HG03575 (cell line): Measurements from ENCODE around the gene ZNF273.
"Not testable (repeated sequence)": the region's sequence is repeated elsewhere in the genome, so short reads cannot be mapped to it uniquely, and the experiment has no call there.

ENCODE experiments used
- ATAC-seq: cut with Tn5 transposase; IDR thresholded peaks from one replicate; pipeline ENCODE4 v1.9.1; 2021; ENCODE audit not compliant: unreplicated experiment, insufficient number of reproducible peaks, low FRiP score; ENCODE audit errors: extremely low read depth

Gene ZNF273

DNA sequence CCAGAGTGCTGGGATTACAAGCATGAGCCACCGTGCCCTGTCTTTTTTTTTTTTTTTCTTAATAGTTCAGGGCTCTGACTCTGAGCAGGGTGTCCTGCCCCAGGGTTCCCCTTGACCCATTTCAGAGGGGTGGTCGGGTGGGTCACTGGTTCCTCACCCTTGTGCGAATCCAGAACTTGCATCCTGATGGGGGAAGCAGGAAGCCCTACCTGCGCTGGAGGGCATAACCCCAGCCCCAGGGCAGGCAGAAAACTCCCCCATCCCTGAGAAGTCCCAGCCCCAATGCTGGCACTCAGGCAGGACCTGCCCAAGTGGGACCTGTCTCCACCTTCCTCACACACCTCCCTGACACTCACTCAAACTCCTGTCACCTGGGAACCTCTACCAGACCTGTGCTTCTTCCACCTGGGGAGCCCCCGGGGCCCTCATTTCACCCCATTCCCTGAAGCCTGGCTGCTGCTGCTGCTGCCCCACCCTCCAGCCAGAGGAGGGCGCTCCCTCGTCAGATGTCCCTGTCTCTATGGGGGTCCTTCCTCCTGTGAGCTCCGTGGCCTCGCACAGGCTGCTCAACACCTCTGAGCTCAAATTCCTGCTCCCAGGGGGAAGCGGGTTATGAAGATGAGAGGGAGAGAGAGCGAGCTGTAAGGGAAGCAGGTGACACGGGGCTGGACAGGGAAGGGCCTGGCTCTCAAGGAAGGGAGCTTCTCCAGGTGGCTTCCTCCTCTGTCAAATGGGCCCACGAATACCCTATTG is 15.1 kb upstream of the ZNF273 start:
- no peak for ATAC-seq

GRCh38 chr7:64888561-64888900 is 14.5 kb upstream of the ZNF273 start:
- ATAC-seq = no peak

DNA sequence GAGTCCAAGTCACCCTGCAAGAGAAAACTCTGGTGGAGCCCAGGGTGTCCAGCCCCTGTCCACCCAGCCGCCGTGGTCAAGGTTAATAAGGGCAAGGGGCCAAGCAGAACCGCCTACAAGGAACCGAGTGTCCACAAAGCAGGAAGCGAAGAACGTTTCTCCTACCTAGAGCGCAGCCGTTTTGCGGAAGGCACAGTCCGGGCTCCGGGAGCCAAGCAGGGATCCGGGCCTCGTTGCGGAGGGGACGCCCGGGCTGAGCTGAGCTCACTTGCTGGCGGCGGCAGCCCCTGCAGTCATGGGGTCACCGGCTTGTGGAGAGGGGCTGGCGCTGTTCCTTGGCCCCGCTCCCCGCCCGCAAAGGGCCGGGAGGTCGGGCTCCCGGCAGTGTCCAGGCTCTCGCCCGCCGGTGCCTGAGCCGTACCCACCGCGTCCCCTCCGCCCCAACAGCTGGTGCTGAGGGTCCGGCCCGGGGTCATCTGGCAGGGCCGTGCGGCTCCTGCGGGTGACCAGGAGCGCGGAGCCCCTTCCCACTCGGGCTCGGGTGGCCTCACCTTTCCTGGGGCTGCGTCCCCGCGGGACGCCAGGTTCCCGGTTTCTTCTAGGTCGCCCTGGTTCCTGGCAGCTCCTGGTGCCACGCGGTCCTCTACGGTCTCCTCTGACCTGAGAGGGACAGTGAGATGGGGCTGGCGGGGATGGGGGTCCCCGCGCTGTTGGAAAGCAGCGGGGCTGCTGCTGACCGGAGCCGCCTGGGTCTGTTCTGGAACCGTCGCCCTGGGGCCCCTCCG is 14.0 kb upstream of the ZNF273 start:
- no peak for ATAC-seq

- no peak for ATAC-seq
Measured at GRCh38 chr7:64889686-64890162, 13.3 kb upstream of the ZNF273 start.

- not testable (repeated sequence) for ATAC-seq
Measured at GRCh38 chr7:64890273-64890672, 12.8 kb upstream of the ZNF273 start.

GRCh38 chr7:64890761-64891362 is 12.2 kb upstream of the ZNF273 start:
- ATAC-seq = no peak

DNA sequence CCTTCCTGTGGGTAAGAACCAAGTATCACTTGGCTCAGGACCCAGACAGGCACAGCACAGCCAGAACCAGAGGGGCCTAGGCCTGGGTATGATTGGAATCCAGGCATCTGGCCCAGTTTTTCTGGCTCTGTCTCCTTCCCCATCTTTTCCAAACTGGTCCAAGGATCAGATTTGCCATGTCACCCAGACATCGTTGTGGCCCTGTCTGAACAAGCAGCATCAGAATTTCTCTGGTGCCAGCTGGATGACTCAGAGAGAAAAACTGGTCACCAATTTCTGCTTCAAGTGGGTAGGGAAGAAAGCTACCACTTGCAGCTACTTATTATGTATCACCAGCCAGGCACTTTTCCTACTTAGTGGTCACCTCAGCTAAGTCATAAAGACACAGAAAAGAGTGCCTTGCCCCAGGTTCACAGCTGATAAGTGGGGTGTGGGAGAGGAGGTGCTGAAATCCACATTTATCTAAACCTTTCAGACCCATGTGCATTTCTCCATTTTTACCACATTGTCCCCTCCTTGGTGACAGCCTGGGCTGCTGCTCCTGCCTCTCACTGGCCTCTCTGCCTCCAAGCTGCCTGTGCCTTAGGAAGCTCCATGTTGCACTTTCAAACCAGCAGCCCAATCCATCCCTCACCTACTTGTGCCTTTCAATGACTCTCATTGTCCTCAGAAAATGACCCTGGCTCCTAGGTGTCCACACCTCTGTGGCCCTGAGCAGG is 11.6 kb upstream of the ZNF273 start:
- ATAC-seq = not testable (repeated sequence)

DNA sequence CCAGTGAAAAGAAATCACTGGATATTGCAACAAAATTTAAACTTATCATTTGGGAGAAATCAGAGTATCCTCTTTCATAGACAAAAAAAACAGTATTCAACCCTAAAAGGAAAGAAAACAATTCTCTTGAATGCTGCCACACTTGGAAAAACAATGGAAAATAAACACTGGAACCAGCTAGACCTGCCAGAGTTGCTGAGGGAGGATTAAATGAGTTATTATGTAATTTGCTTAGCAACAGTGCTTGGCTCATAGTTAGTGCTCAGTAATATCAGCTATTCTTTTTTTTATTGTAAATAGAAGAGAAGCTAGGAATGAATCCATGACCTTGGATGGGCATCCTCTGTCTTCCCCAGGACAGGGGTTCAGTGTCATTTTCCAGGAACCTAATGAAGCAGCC is 11.0 kb upstream of the ZNF273 start:
- ATAC-seq = no peak

DNA sequence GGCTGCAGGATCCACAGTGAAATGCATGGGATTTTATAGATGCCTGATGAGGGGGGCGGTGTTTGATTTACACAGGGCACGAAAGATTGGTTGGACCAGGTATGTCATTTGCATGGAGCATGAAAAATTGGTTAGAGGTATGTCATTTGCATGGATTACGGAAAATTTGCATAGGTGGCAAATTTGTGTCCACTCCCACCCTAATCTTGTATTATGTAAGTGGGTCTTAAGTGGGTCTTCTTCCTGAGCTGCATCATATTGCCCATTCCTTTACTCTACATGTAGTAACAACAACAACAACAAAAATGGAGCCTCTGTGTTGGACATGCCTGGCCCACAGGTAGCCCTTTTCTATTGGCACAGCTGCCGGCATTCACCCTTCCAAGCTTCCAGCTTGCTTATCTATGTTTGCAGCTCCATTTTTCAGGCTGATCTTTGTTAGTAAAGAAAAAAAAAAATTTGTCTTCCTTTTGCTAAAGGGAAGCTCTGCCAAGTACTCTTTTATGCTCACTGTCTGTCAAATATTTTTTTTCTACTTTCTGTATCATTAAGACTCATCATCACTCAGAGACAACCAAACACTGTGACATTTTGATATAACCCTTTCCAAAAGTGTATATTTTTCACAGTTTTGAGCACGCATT is 10.3 kb upstream of the ZNF273 start:
- no peak for ATAC-seq

- no peak for ATAC-seq
Measured at GRCh38 chr7:64893401-64893800, 9.7 kb upstream of the ZNF273 start.

DNA sequence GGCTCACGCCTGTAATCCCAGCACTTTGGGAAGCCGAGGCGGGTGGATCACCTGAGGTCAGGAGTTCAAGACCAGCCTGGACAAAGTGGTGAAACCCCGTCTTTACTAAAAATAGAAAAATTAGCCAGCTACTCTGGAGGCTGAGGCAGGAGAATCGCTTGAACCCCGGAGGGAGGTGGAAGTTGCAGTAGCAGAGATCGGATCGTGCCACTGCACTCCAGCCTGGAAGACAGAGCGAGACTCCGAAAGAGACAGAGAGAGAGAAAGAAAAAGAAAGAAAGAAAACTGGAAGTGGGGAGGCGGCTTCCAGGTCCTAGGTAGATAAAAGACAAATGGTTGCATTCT is 640 bp upstream of the ZNF273 start:
- ATAC-seq = not testable (repeated sequence)

DNA sequence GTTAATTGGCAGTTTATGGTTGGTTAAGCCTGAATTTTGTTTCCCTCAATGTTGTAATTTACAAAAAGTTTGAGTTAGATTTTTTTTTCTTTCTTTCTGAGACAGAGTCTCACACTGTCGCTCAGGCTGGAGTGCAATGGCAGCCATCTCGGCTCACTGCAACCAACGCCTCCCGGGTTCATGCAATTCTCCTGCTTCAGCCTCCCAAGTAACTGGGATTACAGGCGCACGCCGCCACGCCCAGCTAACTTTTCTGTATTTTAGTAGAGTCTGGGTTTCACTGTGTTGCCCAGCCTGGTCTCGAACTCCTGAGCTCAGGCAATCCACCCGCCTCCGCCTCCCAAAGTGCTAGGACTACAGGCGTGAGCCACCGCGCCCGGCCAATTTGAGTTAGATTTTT is 935 bp downstream of the ZNF273 start:
- no peak for ATAC-seq

GRCh38 chr7:64905133-64905532 is 2.1 kb downstream of the ZNF273 start:
- no peak for ATAC-seq

DNA sequence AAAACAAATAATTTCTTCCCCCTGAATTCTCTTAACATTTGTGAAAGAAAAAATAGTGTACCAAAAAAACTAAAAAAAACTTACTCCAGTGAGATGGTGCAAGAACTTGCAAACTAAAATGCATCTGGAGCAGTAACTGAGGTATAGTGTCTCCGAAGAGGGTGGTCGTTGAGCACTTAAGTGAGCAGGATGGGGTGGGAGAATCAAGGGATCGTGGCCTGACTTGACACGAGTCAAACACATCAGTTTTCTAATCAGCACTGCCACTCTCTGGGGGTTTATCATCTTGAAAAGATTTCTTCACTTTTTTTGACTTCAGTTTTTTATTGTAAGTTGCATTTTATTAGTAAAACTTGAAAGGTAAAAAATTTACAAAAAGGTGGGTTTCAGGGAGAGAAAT is 2.5 kb downstream of the ZNF273 start:
- ATAC-seq = no peak

- no peak for ATAC-seq
Measured at GRCh38 chr7:64907641-64908326, 4.7 kb downstream of the ZNF273 start.

DNA sequence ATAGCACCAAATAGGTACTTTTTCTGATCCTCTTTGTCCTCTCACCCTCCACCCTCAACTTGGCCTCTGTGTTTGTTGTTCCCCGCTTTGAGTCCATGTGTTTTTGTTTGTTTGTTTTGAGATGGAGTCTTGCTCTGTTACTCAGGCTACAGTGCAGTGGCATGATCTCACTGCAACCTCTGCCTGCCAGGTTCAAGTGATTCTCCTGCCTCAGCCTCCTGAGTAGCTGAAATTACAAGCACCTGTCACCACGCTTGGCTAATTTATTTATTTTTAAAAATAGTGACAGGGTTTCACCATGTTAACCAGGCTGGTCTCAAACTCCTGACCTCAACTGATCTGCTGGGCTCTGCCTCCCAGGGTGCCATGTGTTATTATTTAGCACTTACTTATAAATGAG is 5.3 kb downstream of the ZNF273 start:
- ATAC-seq = no peak

GRCh38 chr7:64914557-64914956 is 11.5 kb downstream of the ZNF273 start:
- no peak for ATAC-seq

DNA sequence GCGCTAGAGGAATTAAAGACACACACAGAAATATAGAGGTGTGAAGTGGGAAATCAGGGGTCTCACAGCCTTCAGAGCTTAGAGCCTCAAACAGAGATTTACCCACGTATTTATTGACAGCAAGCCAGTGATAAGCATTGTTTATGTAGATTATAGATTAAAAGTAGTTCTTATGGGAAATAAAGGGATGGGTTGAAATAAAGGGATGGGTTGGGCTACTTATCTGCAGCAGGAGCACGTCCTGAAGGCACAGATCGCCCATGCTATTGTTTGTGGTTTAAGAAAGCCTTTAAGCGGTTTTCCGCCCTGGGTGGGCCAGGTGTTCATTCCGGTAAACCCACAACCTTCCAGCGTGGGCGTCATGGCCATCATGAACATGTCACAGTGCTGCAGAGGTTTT is 12.2 kb downstream of the ZNF273 start:
- ATAC-seq = not testable (repeated sequence)
